ENCODE data around the gene HPSE2.

HPSE2 gene

GRCh38 chr10:98533241-98533640 lies 702.4 kb downstream of the HPSE2 start:
- H3K27me3 ChIP-seq (replicated peaks; ENCODE audit: control insufficient read depth, insufficient read depth, low read length), result no peaks in the 10 kb centered on the region; the same call in none of the 2 replicates
- H3K36me3 ChIP-seq (ENCODE audit: control insufficient read depth, insufficient read depth, low read length), result no peaks in the 10 kb centered on the region
- no peak overlapping the region for H3K4me3 ChIP-seq (replicated peaks; ENCODE audit: low read depth, low read length)
- TF ChIP-seq, protein P1, sequence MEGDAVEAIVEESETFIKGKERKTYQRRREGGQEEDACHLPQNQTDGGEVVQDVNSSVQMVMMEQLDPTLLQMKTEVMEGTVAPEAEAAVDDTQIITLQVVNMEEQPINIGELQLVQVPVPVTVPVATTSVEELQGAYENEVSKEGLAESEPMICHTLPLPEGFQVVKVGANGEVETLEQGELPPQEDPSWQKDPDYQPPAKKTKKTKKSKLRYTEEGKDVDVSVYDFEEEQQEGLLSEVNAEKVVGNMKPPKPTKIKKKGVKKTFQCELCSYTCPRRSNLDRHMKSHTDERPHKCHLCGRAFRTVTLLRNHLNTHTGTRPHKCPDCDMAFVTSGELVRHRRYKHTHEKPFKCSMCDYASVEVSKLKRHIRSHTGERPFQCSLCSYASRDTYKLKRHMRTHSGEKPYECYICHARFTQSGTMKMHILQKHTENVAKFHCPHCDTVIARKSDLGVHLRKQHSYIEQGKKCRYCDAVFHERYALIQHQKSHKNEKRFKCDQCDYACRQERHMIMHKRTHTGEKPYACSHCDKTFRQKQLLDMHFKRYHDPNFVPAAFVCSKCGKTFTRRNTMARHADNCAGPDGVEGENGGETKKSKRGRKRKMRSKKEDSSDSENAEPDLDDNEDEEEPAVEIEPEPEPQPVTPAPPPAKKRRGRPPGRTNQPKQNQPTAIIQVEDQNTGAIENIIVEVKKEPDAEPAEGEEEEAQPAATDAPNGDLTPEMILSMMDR (IDR thresholded peaks at IDR 0.05; ENCODE audit: insufficient read depth, low read length, poor library complexity, severe bottlenecking), result no peak
- DNase-seq (ENCODE audit: extremely low read depth, insufficient read length), result no peak

DNA sequence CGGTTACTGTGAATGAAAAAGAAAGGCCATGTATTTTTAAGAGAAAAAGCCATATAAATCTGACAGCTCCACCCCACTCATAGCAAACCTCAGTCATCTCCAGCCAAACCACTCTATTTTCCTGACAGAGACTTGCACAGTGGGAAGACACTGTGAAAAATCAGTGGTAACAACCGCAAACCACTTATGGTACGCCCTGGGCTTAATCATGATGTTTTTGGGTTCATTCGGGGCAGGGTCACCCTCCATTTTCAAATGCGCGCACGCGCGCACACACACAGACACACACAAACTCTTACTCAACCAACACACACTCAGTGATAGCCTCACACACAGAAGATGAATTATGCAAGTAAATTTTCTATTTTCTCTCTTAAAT lies 706.9 kb downstream of the HPSE2 start:
- Histone ChIP-seq H3K27me3 (replicated peaks; ENCODE audit: control insufficient read depth, insufficient read depth, low read length) (no peaks in the 10 kb centered on the region; the same call in 1 of the 2 replicates), H3K36me3 (ENCODE audit: control insufficient read depth, insufficient read depth, low read length) (no peaks in the 10 kb centered on the region), H3K4me3 (replicated peaks; ENCODE audit: low read depth, low read length) (no peak overlapping the region)
- no peak for DNase-seq (ENCODE audit: extremely low read depth, insufficient read length)
- TF ChIP-seq, protein P1 (IDR thresholded peaks at IDR 0.05; ENCODE audit: insufficient read depth, low read length, poor library complexity, severe bottlenecking), result no peak

- H3K36me3 ChIP-seq (ENCODE audit: control insufficient read depth, insufficient read depth, low read length), result no peaks in the 10 kb centered on the region
- no peaks in the 10 kb centered on the region; the same call in 1 of the 2 replicates for H3K27me3 ChIP-seq (replicated peaks; ENCODE audit: control insufficient read depth, insufficient read depth, low read length)
- DNase-seq (ENCODE audit: extremely low read depth, insufficient read length), result no peak
- H3K4me3 ChIP-seq (replicated peaks; ENCODE audit: low read depth, low read length), result no peak overlapping the region
- TF ChIP-seq, protein P1 (IDR thresholded peaks at IDR 0.05; ENCODE audit: insufficient read depth, low read length, poor library complexity, severe bottlenecking), result no peak
Observed at GRCh38 chr10:98528166-98528804, 707.4 kb downstream of the HPSE2 start.

GRCh38 chr10:98525969-98526368 lies 709.7 kb downstream of the HPSE2 start:
- Histone ChIP-seq H3K27me3 (replicated peaks; ENCODE audit: control insufficient read depth, insufficient read depth, low read length) (no peaks in the 10 kb centered on the region; the same call in 1 of the 2 replicates), H3K36me3 (ENCODE audit: control insufficient read depth, insufficient read depth, low read length) (no peaks in the 10 kb centered on the region)
- TF ChIP-seq, protein P1 (IDR thresholded peaks at IDR 0.05; ENCODE audit: insufficient read depth, low read length, poor library complexity, severe bottlenecking), result no peak

GRCh38 chr10:98524124-98524523 lies 711.5 kb downstream of the HPSE2 start:
- Histone ChIP-seq H3K4me3 (replicated peaks; ENCODE audit: low read depth, low read length) (no peak overlapping the region), H3K27me3 (replicated peaks; ENCODE audit: control insufficient read depth, insufficient read depth, low read length) (no peaks in the 10 kb centered on the region), H3K36me3 (ENCODE audit: control insufficient read depth, insufficient read depth, low read length) (no peaks in the 10 kb centered on the region)
- TF ChIP-seq, protein P1 (IDR thresholded peaks at IDR 0.05; ENCODE audit: insufficient read depth, low read length, poor library complexity, severe bottlenecking), result no peak
- no peak for DNase-seq (ENCODE audit: extremely low read depth, insufficient read length)

More at GRCh38 chr10:98525969-98526368, 709.7 kb downstream of the HPSE2 start:
- no peak for DNase-seq (ENCODE audit: extremely low read depth, insufficient read length)
- H3K4me3 ChIP-seq (replicated peaks; ENCODE audit: low read depth, low read length), result no peak overlapping the region

Data from GM06990 (cell line).